Bronchial epithelial cell (primary cell): ENCODE measurements around the gene ISLR. TPM values are rescaled to one million over a fixed set of nuclear protein-coding genes. Genes with fewer than 3 reads are reported as not detected.

Experiments
- DNase-seq: peaks from one replicate; pipeline ENCODE4 v3.0.0-alpha.2; 2010; ENCODE audit warnings: low read depth
- FAIRE-seq: peaks from 2 replicates; lab custom pipeline; 2011; peaks lifted over from hg19 to GRCh38; lab: Jason Lieb, UNC
- H3K27me3 ChIP-seq: 2 replicates; pipeline ENCODE4 v1.5.1; 2011; ENCODE audit warnings: low read length; ENCODE audit not compliant: control insufficient read depth, insufficient read depth
- H3K36me3 ChIP-seq: 2 replicates; pipeline ENCODE4 v1.5.1; 2011; ENCODE audit warnings: low read length; ENCODE audit not compliant: control insufficient read depth, insufficient read depth
- H3K4me3 ChIP-seq: 2 replicates; pipeline ENCODE4 v1.5.1; 2011; ENCODE audit warnings: mild to moderate bottlenecking, low read depth, low read length, control low read depth
- CTCF ChIP-seq: IDR thresholded peaks from 2 replicates; pipeline ENCODE4 v1.5.1; 2011; ENCODE audit warnings: mild to moderate bottlenecking, moderate library complexity, low read length, control low read depth, inconsistent platforms; ENCODE audit not compliant: insufficient read depth, severe bottlenecking
- total RNA-seq: library from RNA; depleted of rRNA; stranded (reverse); fragments of >200 nt; gene quantifications from 2 replicates; pipeline ENCODE4 v1.2.1, GENCODE V29; 2014

ISLR gene
- total RNA-seq, 1 donor from 2014 or later: 0.53 TPM

GRCh38 chr15:74131628-74132413 lies 41.7 kb upstream of the ISLR start:
- peak; percentile 47 for FAIRE-seq
- Histone ChIP-seq H3K27me3 (peaks cover 75% of the 10 kb centered on the region), H3K36me3 (no peaks in the 10 kb centered on the region), H3K4me3 (no peak overlapping the region)
- no peak for DNase-seq
- TF ChIP-seq CTCF: no peak

GRCh38 chr15:74132681-74133651 lies 40.5 kb upstream of the ISLR start:
- Histone ChIP-seq H3K4me3 (peak overlapping the region; percentile 14), H3K27me3 (peaks cover 84% of the 10 kb centered on the region), H3K36me3 (no peaks in the 10 kb centered on the region)
- peak; percentile 59 for DNase-seq
- FAIRE-seq: no peak
- peak; percentile 27 for TF ChIP-seq CTCF

- DNase-seq (no peak), FAIRE-seq (no peak)
- Histone ChIP-seq H3K36me3 (no peaks in the 10 kb centered on the region), H3K4me3 (no peak overlapping the region), H3K27me3 (peaks cover 79% of the 10 kb centered on the region)
- TF ChIP-seq CTCF: no peak
Observed at GRCh38 chr15:74133694-74134386, 39.7 kb upstream of the ISLR start.

- no peaks in the 10 kb centered on the region for H3K36me3 ChIP-seq
- H3K27me3 ChIP-seq: peaks cover 73% of the 10 kb centered on the region
- no peak overlapping the region for H3K4me3 ChIP-seq
- DNase-seq (peak; percentile 25), FAIRE-seq (no peak)
- TF ChIP-seq CTCF: peak; percentile 74
Observed at GRCh38 chr15:74134387-74135027, 39.0 kb upstream of the ISLR start.

- Histone ChIP-seq H3K27me3 (peaks cover 69% of the 10 kb centered on the region), H3K4me3 (no peak overlapping the region), H3K36me3 (no peaks in the 10 kb centered on the region)
- no peak for DNase-seq
- no peak for TF ChIP-seq CTCF
- FAIRE-seq: no peak
Observed at GRCh38 chr15:74135041-74135565, 38.4 kb upstream of the ISLR start.
